HuH-7.5 (cell line): Measurements from ENCODE around the gene FAM174C.

Source experiments
- DNase-seq: peaks from one replicate; pipeline ENCODE4 v3.0.0; 2011; ENCODE audit warnings: low spot score

The FAM174C gene

GRCh38 chr19:1261798-1262622 is 13.3 kb upstream of the FAM174C start:
- no peak for DNase-seq

GRCh38 chr19:1262623-1263123 is 12.7 kb upstream of the FAM174C start:
- no peak for DNase-seq

- no peak for DNase-seq
Measured at GRCh38 chr19:1263188-1263587, 12.1 kb upstream of the FAM174C start.

- DNase-seq = peak; percentile 94
Measured at GRCh38 chr19:1264801-1265614, 10.3 kb upstream of the FAM174C start.

- DNase-seq = no peak
Measured at GRCh38 chr19:1265615-1266128, 9.7 kb upstream of the FAM174C start.

GRCh38 chr19:1266129-1266915 is 9.0 kb upstream of the FAM174C start:
- DNase-seq = peak; percentile 97

GRCh38 chr19:1266916-1267476 is 8.3 kb upstream of the FAM174C start:
- peak; percentile 82 for DNase-seq

GRCh38 chr19:1267477-1268225 is 7.7 kb upstream of the FAM174C start:
- DNase-seq = no peak

- no peak for DNase-seq
Measured at GRCh38 chr19:1268226-1269064, 6.9 kb upstream of the FAM174C start.

- DNase-seq = peak; percentile 99
Measured at GRCh38 chr19:1269065-1269477, 6.3 kb upstream of the FAM174C start, which contains the start of gene CIRBP. Gene CIRBP (plus strand): TSS chr19:1269332. CDS start chr19:1270934, 1,602 bp downstream.

GRCh38 chr19:1269478-1270212 is 5.7 kb upstream of the FAM174C start:
- peak; percentile 94 for DNase-seq

- no peak for DNase-seq
Measured at GRCh38 chr19:1270213-1270853, 5.0 kb upstream of the FAM174C start.

- no peak for DNase-seq
Measured at GRCh38 chr19:1270854-1271527, 4.3 kb upstream of the FAM174C start.

GRCh38 chr19:1271528-1272422 is 3.6 kb upstream of the FAM174C start:
- no peak for DNase-seq

GRCh38 chr19:1272423-1273262 is 2.7 kb upstream of the FAM174C start:
- DNase-seq = no peak
